Measurements from ENCODE around the gene OR6C2.

DNA sequence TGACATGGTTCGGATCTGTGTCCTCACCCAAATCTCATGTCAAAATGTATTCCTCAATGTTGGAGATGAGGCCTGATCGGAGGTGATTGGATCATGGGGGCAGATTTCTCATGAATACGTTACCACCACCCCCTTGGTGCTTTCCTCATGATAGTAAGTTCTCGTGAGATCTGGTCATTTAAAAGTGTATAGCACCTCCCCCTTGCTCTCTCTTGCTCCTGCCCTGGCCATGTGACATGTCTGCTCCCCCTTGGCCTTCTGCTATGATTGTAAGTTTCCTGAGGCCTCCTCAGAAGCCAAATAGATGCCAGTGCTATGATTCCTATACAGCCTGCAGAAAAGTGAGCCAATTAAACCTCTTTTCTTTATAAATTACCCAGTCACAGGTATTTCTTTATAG is 55.4 kb downstream of the OR6C2 start:
- TF ChIP-seq, protein P1, sequence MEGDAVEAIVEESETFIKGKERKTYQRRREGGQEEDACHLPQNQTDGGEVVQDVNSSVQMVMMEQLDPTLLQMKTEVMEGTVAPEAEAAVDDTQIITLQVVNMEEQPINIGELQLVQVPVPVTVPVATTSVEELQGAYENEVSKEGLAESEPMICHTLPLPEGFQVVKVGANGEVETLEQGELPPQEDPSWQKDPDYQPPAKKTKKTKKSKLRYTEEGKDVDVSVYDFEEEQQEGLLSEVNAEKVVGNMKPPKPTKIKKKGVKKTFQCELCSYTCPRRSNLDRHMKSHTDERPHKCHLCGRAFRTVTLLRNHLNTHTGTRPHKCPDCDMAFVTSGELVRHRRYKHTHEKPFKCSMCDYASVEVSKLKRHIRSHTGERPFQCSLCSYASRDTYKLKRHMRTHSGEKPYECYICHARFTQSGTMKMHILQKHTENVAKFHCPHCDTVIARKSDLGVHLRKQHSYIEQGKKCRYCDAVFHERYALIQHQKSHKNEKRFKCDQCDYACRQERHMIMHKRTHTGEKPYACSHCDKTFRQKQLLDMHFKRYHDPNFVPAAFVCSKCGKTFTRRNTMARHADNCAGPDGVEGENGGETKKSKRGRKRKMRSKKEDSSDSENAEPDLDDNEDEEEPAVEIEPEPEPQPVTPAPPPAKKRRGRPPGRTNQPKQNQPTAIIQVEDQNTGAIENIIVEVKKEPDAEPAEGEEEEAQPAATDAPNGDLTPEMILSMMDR (IDR thresholded peaks at IDR 0.05): no peak
- no peak for TF ChIP-seq POLR2A (IDR thresholded peaks at IDR 0.05)

Measured in right lobe of liver (tissue), 4 donors.